Esophagus muscularis mucosa (tissue), 4 donors: Measurements from ENCODE around the gene FGD5.

Experiments
- CTCF ChIP-seq, 3 experiments: fragments of 200-600 bp in 2 of 3; fragments of 450-650 bp in 1 of 3; sonication (generic) in 2 of 3; IDR thresholded peaks; one replicate each; pipeline ENCODE4 v1.5.1; 2017 to 2019; ENCODE audit warnings: antibody characterized with exemption in 3 of 3, mild to moderate bottlenecking in 2 of 3, moderate library complexity in 1 of 3
- EP300 ChIP-seq: sonication (generic); formaldehyde crosslinking; IDR thresholded peaks from one replicate; pipeline ENCODE4 v1.6.1; 2017; ENCODE audit warnings: antibody characterized with exemption
- POLR2AphosphoS5 ChIP-seq, 2 donors: sonication (generic); formaldehyde crosslinking; IDR thresholded peaks; one replicate each; pipeline ENCODE4 v1.6.1; 2017; ENCODE audit warnings: antibody characterized with exemption in 2 of 2

DNA sequence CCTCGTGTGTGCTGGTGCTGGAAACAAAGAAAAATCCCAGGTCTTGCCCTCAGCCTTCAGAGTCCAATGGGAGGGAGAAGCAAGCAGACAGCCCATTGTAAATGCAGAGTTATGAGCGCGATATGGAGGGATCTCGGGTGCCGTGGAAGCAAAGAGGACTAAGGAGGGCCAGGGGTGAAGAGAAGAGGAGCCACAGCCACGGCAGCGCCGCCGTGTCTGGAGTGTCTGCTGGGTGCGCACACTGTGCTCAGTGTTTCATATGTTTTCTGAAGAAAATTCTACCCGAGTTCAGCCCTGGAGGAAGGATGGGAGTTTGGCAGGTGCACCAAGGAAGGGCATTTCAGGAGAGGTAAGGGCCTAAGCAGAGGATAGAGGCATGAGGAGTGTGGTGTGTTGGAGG is 92.9 kb downstream of the FGD5 start:
- TF ChIP-seq EP300 (no peak), POLR2AphosphoS5 (IDR thresholded peaks at IDR 0.05) (no peak), CTCF (IDR thresholded peaks at IDR 0.05) (no peak)
